H9 (cell line): ENCODE measurements around the gene TRIM50. TPM values are rescaled to one million over a fixed set of nuclear protein-coding genes. Genes with fewer than 3 reads are reported as not detected.
A peak's percentile ranks its signal among the peaks of the same experiment; 100 is the strongest.

Source experiments
- DNase-seq: peaks from one replicate; pipeline ENCODE4 v3.0.0-alpha.2; 2017
- H2AFZ ChIP-seq: one replicate; pipeline ENCODE4 v1.6.1; 2013; ENCODE audit warnings: mild to moderate bottlenecking, low read length, control low read depth, moderate library complexity
- H2AK5ac ChIP-seq: 2 replicates; pipeline ENCODE4 v1.6.1; 2013; ENCODE audit warnings: low read length, control low read depth, mixed read lengths; ENCODE audit not compliant: insufficient read length
- H2BK120ac ChIP-seq: one replicate; pipeline ENCODE4 v1.6.1; 2013; ENCODE audit warnings: low read depth, mild to moderate bottlenecking, low read length, control low read depth, inconsistent platforms; ENCODE audit not compliant: poor library complexity, severe bottlenecking
- H2BK12ac ChIP-seq: 2 replicates; pipeline ENCODE4 v1.6.1; 2013; ENCODE audit warnings: low read length, control low read depth, mixed read lengths, low read depth; ENCODE audit not compliant: insufficient read length
- H2BK15ac ChIP-seq: 2 replicates; pipeline ENCODE4 v1.6.1; 2013; ENCODE audit warnings: low read depth, low read length, control low read depth
- H2BK20ac ChIP-seq: one replicate; pipeline ENCODE4 v1.6.1; 2013; ENCODE audit warnings: low read depth, mild to moderate bottlenecking, low read length, control low read depth, inconsistent platforms; ENCODE audit not compliant: poor library complexity, severe bottlenecking
- H2BK5ac ChIP-seq: 2 replicates; pipeline ENCODE4 v1.6.1; 2013; ENCODE audit warnings: low read length, control low read depth, mixed read lengths; ENCODE audit not compliant: insufficient read length
- H3K14ac ChIP-seq: 2 replicates; pipeline ENCODE4 v1.6.1; 2013; ENCODE audit warnings: low read length, control low read depth; ENCODE audit not compliant: insufficient read depth
- H3K18ac ChIP-seq: 2 replicates; pipeline ENCODE4 v1.6.1; 2013; ENCODE audit warnings: low read depth, mild to moderate bottlenecking, mixed read lengths, low read length, control low read depth; ENCODE audit not compliant: insufficient read length
- H3K23ac ChIP-seq: 2 replicates; pipeline ENCODE4 v1.6.1; 2013; ENCODE audit warnings: low read length, control low read depth, mixed read lengths, low read depth; ENCODE audit not compliant: insufficient read length
- H3K23me2 ChIP-seq: 2 replicates; pipeline ENCODE4 v1.6.1; 2013; ENCODE audit warnings: low read depth, mild to moderate bottlenecking, mixed read lengths, low read length, control low read depth; ENCODE audit not compliant: insufficient read length, poor library complexity, severe bottlenecking
- H3K27ac ChIP-seq: 2 replicates; pipeline ENCODE4 v1.5.1; 2013; ENCODE audit warnings: low read length, control low read depth, mixed read lengths, low read depth; ENCODE audit not compliant: insufficient read length
- H3K27me3 ChIP-seq: 2 replicates; pipeline ENCODE4 v1.6.1; 2013; ENCODE audit warnings: low read length, control low read depth, inconsistent platforms; ENCODE audit not compliant: insufficient read depth
- H3K4ac ChIP-seq: 2 replicates; pipeline ENCODE4 v1.6.1; 2013; ENCODE audit warnings: low read depth, mild to moderate bottlenecking, control low read depth, inconsistent platforms, low read length, moderate library complexity
- H3K4me1 ChIP-seq: 2 replicates; pipeline ENCODE4 v1.6.1; 2013; ENCODE audit warnings: low read length, control low read depth, inconsistent platforms; ENCODE audit not compliant: insufficient read depth
- H3K4me2 ChIP-seq: 2 replicates; pipeline ENCODE4 v1.6.1; 2013; ENCODE audit warnings: low read length, control low read depth, mixed read lengths; ENCODE audit not compliant: insufficient read length, insufficient read depth
- H3K56ac ChIP-seq: 2 replicates; pipeline ENCODE4 v1.6.1; 2013; ENCODE audit warnings: low read depth, mild to moderate bottlenecking, mixed read lengths, low read length, control low read depth; ENCODE audit not compliant: insufficient read length
- H3K79me1 ChIP-seq: 2 replicates; pipeline ENCODE4 v1.6.1; 2013; ENCODE audit warnings: low read depth, mild to moderate bottlenecking, moderate library complexity, low read length, control low read depth, inconsistent platforms; ENCODE audit not compliant: insufficient read depth, poor library complexity, severe bottlenecking
- H3K79me2 ChIP-seq: 2 replicates; pipeline ENCODE4 v1.6.1; 2013; ENCODE audit warnings: low read length, control low read depth, inconsistent platforms; ENCODE audit not compliant: insufficient read depth
- H3K9ac ChIP-seq: 2 replicates; pipeline ENCODE4 v1.6.1; 2013; ENCODE audit warnings: low read length, control low read depth, mixed read lengths; ENCODE audit not compliant: insufficient read length; ENCODE audit errors: extremely low read depth
- H3K9me3 ChIP-seq: one replicate; pipeline ENCODE4 v1.6.1; 2013; ENCODE audit warnings: low read depth, low read length, inconsistent platforms; ENCODE audit not compliant: control insufficient read depth
- H3T11ph ChIP-seq: one replicate; pipeline ENCODE4 v1.6.1; 2013; ENCODE audit warnings: mild to moderate bottlenecking, low read length, control low read depth, inconsistent platforms
- H4K20me1 ChIP-seq: one replicate; pipeline ENCODE4 v1.6.1; 2013; ENCODE audit not compliant: control insufficient read depth, insufficient read length, insufficient read depth
- H4K5ac ChIP-seq: 2 replicates; pipeline ENCODE4 v1.6.1; 2013; ENCODE audit warnings: low read depth, mild to moderate bottlenecking, mixed read lengths, low read length, control low read depth; ENCODE audit not compliant: insufficient read length
- H4K8ac ChIP-seq: replicated peaks from 2 replicates; pipeline ENCODE4 v1.6.1; 2013; ENCODE audit warnings: low read length, control low read depth, mixed read lengths, low read depth; ENCODE audit not compliant: insufficient read length
- H4K91ac ChIP-seq: 2 replicates; pipeline ENCODE4 v1.6.1; 2013; ENCODE audit warnings: low read depth, mild to moderate bottlenecking, moderate library complexity, mixed read lengths, low read length, control low read depth; ENCODE audit not compliant: insufficient read length
- H3K27ac Mint-ChIP-seq, 3 experiments: 2 replicates in 2 of 3; 3 replicates in 1 of 3; pipeline ENCODE4 v1.8.0; 2020 to 2021; ENCODE audit warnings: mixed read lengths in 3 of 3, mild to moderate bottlenecking in 1 of 3, moderate library complexity in 1 of 3
- H3K27me3 Mint-ChIP-seq: 2 replicates; pipeline ENCODE4 v1.8.0; 2021; ENCODE audit warnings: low read depth, mild to moderate bottlenecking, moderate library complexity, mixed read lengths
- H3K36me3 Mint-ChIP-seq, 3 experiments: 2 replicates in 2 of 3; 3 replicates in 1 of 3; pipeline ENCODE4 v1.8.0; 2020 to 2021; ENCODE audit warnings: low read depth in 3 of 3, mixed read lengths in 3 of 3; ENCODE audit not compliant: insufficient read depth in 1 of 3
- H3K4me1 Mint-ChIP-seq, 2 experiments: 2 replicates each; pipeline ENCODE4 v1.8.0; 2020; ENCODE audit warnings: mixed read lengths in 2 of 2
- H3K4me3 Mint-ChIP-seq, 2 experiments: 2 replicates in 1 of 2; 3 replicates in 1 of 2; pipeline ENCODE4 v1.8.0; 2020 to 2021; ENCODE audit warnings: mild to moderate bottlenecking in 2 of 2, mixed read lengths in 2 of 2, moderate library complexity in 1 of 2
- H3K9me3 Mint-ChIP-seq, 2 experiments: 2 replicates in 1 of 2; 3 replicates in 1 of 2; pipeline ENCODE4 v1.8.0; 2020; ENCODE audit warnings: mild to moderate bottlenecking in 2 of 2, mixed read lengths in 2 of 2, moderate library complexity in 1 of 2
- CTCF ChIP-seq: fragments of 200-600 bp; sonication (generic); conservative IDR thresholded peaks from 3 replicates; pipeline ENCODE4 v1.8.0; 2021; ENCODE audit warnings: antibody characterized with exemption, mild to moderate bottlenecking
- WGBS: extraction: QIAGEN DNeasy Blood & Tissue Kit; methylation state at CpG from one replicate; pipeline ENCODE4 v1.1.7; 2013; ENCODE audit warnings: missing lambda C conversion rate, low lambda C conversion rate, mixed read lengths; ENCODE audit not compliant: insufficient read length; ENCODE audit errors: extremely low coverage; 5-methylcytosine and 5-hydroxymethylcytosine counted together
- total RNA-seq: library from RNA; stranded (reverse); gene quantifications from 2 replicates; pipeline ENCODE4 v1.2.1, GENCODE V29; 2021

Gene TRIM50
- total RNA-seq, 1 experiment from 2014 or later = not detected

- H2BK5ac ChIP-seq = no peak within 1 kb of the TSS
- peak within 1 kb of the TSS; percentile 80 for H3K4me2 ChIP-seq
- H4K8ac ChIP-seq = no peak within 1 kb of the TSS
- no peak within 1 kb of the TSS for H2AK5ac ChIP-seq
- no peak within 1 kb of the TSS for H3K23ac ChIP-seq
- H3K4ac ChIP-seq = no peak within 1 kb of the TSS
- H3K23me2 ChIP-seq = no peaks in the 10 kb centered on the region
- no peak within 1 kb of the TSS for H3K27ac ChIP-seq
- no peaks in the 10 kb centered on the region for H3K9me3 ChIP-seq
- H3K36me3 Mint-ChIP-seq = peaks cover 14 to 37% (median 34%) of the 10 kb centered on the region in 3 experiments; a peak in 6 of 7 replicates
- H3T11ph ChIP-seq = no peak within 1 kb of the TSS
- no peak within 1 kb of the TSS for H2BK12ac ChIP-seq
- DNase-seq = peak; percentile 92
- H2BK120ac ChIP-seq = no peak within 1 kb of the TSS
- H3K27me3 ChIP-seq = no peaks in the 10 kb centered on the region
- no peak within 1 kb of the TSS for H4K91ac ChIP-seq
- H3K18ac ChIP-seq = peak within 1 kb of the TSS; percentile 34
- H3K4me1 Mint-ChIP-seq = peaks cover 11 to 13% of the 10 kb centered on the region in 2 experiments
- no peak within 1 kb of the TSS for H3K56ac ChIP-seq
- no peak within 1 kb of the TSS for H4K5ac ChIP-seq
- H2BK15ac ChIP-seq = no peak within 1 kb of the TSS
- H3K14ac ChIP-seq = no peak within 1 kb of the TSS; the same call in 1 of the 2 replicates
- H2AFZ ChIP-seq = no peak within 1 kb of the TSS
- H3K79me1 ChIP-seq = peaks cover 3% of the 10 kb centered on the region
- peak within 1 kb of the TSS; percentile 63 for H3K9ac ChIP-seq
- H3K27me3 Mint-ChIP-seq = peaks cover 17% of the 10 kb centered on the region
- H4K20me1 ChIP-seq = no peaks in the 10 kb centered on the region
- peaks cover 2% of the 10 kb centered on the region; the same call in 1 of the 2 replicates for H3K79me2 ChIP-seq
- peak within 1 kb of the TSS in 2 of 3 experiments; percentile 11 to 95; a peak in 2 of 7 replicates for H3K27ac Mint-ChIP-seq
- peak within 1 kb of the TSS; percentile 87 to 96 for H3K4me3 Mint-ChIP-seq
- H2BK20ac ChIP-seq = no peak within 1 kb of the TSS
- WGBS = no CpG with 5 or more reads among the region's 40 CpGs
- no peak for TF ChIP-seq CTCF
- no peaks in the 10 kb centered on the region; the same call in 1 of the 2 replicates for H3K4me1 ChIP-seq
- H3K9me3 Mint-ChIP-seq = peaks cover 2 to 4% of the 10 kb centered on the region in 2 experiments; a peak in 2 of 5 replicates
Measured at GRCh38 chr7:73308665-73309214, 19.1 kb downstream of the TRIM50 start, which contains the start of gene NSUN5. NSUN5 (minus strand) TSS chr7:73308826; CDS start chr7:73308790, 36 bp downstream.
